Ecto neural progenitor cell (in vitro differentiated cells): ENCODE results near the gene SLPI.

Experiments used
- DNase-seq: peaks from one replicate; pipeline ENCODE4 v3.0.0-alpha.2; 2018; ENCODE audit warnings: low spot score

Gene SLPI

GRCh38 chr20:45212836-45213235, 41.5 kb downstream of the SLPI start:
- no peak for DNase-seq

GRCh38 chr20:45211569-45212474, 42.5 kb downstream of the SLPI start:
- no peak for DNase-seq

GRCh38 chr20:45209924-45210323, 44.4 kb downstream of the SLPI start:
- DNase-seq, result no peak

- no peak for DNase-seq
Observed at GRCh38 chr20:45206725-45207124, 47.6 kb downstream of the SLPI start, which contains the start of gene SEMG1. SEMG1 (plus strand) TSS chr20:45207033; CDS start chr20:45207054, 21 bp downstream.
